ENCODE results near the gene ABI3BP.

DNA sequence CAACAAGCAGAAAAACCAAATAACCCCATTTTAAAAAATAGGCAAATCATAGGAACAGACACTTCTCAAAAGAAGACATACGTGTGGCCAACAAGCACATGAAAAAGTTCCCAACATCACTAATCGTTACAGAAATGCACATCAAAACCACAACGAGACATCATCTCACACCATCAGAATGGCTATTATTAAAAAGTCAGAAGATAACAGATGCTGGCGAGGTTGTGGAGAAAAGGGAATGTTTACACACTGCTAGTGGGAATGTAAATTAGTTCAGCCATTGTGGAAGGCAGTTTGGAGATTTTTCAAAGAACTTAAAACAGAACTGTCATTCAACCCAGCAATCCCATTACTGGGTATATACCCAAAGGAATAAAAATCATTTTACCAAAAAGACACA lies 60.7 kb downstream of the ABI3BP start:
- TF ChIP-seq, protein P1, sequence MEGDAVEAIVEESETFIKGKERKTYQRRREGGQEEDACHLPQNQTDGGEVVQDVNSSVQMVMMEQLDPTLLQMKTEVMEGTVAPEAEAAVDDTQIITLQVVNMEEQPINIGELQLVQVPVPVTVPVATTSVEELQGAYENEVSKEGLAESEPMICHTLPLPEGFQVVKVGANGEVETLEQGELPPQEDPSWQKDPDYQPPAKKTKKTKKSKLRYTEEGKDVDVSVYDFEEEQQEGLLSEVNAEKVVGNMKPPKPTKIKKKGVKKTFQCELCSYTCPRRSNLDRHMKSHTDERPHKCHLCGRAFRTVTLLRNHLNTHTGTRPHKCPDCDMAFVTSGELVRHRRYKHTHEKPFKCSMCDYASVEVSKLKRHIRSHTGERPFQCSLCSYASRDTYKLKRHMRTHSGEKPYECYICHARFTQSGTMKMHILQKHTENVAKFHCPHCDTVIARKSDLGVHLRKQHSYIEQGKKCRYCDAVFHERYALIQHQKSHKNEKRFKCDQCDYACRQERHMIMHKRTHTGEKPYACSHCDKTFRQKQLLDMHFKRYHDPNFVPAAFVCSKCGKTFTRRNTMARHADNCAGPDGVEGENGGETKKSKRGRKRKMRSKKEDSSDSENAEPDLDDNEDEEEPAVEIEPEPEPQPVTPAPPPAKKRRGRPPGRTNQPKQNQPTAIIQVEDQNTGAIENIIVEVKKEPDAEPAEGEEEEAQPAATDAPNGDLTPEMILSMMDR (IDR thresholded peaks at IDR 0.05): no peak
- TF ChIP-seq POLR2A (IDR thresholded peaks at IDR 0.05): no peak

All from transverse colon (tissue), 3 donors.